ENCODE data around the gene DLGAP1.

Gene DLGAP1

GRCh38 chr18:3875961-3876360 is 579.1 kb downstream of the DLGAP1 start:
- Histone ChIP-seq H3K4me1 (no peaks in the 10 kb centered on the region), H3K4me3 (ENCODE audit: low read depth, low read length) (no peak overlapping the region), H3K27me3 (no peaks in the 10 kb centered on the region), H3K36me3 (no peaks in the 10 kb centered on the region), H3K9me3 (no peaks in the 10 kb centered on the region)
- TF ChIP-seq, protein P1, sequence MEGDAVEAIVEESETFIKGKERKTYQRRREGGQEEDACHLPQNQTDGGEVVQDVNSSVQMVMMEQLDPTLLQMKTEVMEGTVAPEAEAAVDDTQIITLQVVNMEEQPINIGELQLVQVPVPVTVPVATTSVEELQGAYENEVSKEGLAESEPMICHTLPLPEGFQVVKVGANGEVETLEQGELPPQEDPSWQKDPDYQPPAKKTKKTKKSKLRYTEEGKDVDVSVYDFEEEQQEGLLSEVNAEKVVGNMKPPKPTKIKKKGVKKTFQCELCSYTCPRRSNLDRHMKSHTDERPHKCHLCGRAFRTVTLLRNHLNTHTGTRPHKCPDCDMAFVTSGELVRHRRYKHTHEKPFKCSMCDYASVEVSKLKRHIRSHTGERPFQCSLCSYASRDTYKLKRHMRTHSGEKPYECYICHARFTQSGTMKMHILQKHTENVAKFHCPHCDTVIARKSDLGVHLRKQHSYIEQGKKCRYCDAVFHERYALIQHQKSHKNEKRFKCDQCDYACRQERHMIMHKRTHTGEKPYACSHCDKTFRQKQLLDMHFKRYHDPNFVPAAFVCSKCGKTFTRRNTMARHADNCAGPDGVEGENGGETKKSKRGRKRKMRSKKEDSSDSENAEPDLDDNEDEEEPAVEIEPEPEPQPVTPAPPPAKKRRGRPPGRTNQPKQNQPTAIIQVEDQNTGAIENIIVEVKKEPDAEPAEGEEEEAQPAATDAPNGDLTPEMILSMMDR (IDR thresholded peaks at IDR 0.05; ENCODE audit: low read depth, low read length): no peak
- no peak for DNase-seq

DNA sequence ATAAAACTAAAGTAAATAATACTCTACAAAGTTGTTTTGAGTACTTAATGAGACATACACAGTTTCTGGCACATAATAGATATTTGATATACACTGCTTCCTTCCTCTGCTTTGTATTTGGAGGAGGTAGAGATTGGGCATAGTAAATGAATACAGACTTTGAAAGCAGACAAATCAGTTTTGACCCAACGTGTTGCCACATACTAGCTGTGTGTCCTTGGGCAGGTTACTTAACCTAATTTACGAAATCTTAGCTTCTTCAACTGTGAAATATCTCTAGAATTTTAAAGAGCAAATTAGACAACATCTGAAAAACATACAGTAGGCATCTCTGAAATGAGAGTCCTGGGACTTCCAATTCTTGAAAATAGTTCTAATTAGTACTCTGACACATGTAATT is 579.7 kb downstream of the DLGAP1 start:
- TF ChIP-seq, protein P1 (IDR thresholded peaks at IDR 0.05; ENCODE audit: low read depth, low read length): no peak
- H3K9me3 ChIP-seq: no peaks in the 10 kb centered on the region
- H3K4me3 ChIP-seq (ENCODE audit: low read depth, low read length): no peak overlapping the region
- no peaks in the 10 kb centered on the region for H3K4me1 ChIP-seq
- H3K36me3 ChIP-seq: no peaks in the 10 kb centered on the region
- no peak for DNase-seq
- H3K27me3 ChIP-seq: no peaks in the 10 kb centered on the region

DNA sequence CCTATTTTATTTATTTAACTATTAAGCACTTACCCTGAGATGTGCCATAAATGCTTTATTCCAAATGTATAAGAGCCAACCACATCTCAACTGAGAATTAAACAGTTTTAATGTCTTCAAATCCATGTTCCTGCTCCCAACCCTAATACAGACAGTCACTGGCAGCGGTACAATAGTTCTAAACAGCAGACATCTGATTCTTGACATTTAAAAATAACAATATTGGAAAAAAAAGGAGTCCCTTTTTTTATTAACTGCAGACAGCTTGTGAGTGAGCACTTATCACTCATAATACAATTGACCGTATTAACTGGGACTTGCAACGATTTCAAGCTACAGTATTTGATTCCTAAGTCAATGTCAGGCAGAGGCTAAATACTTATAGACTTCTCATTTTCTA is 580.5 kb downstream of the DLGAP1 start:
- Histone ChIP-seq H3K27me3 (no peaks in the 10 kb centered on the region), H3K4me3 (ENCODE audit: low read depth, low read length) (no peak overlapping the region), H3K36me3 (no peaks in the 10 kb centered on the region), H3K9me3 (no peaks in the 10 kb centered on the region), H3K4me1 (no peaks in the 10 kb centered on the region)
- DNase-seq: no peak
- TF ChIP-seq, protein P1 (IDR thresholded peaks at IDR 0.05; ENCODE audit: low read depth, low read length): no peak

DNA sequence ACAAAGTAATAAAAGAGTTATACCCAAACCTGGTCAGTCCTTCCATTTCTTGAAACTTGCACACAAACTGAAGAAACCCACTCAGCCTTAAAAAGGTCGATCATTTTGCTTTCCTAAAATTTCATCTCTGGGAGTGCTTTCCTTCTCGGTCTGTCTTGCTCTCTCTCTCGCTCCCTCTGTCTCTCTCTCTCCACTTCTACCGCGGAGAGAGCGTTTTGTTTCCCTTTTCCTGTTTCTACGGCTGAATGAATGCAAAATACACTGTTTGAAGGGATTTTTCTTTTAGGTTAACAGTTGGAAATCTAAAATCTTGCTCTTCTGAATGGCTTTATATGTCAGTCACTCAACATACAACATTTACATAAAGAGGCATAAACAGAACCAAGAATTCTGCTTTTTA is 581.0 kb downstream of the DLGAP1 start:
- no peak for DNase-seq
- TF ChIP-seq, protein P1 (IDR thresholded peaks at IDR 0.05; ENCODE audit: low read depth, low read length): no peak
- Histone ChIP-seq H3K9me3 (no peaks in the 10 kb centered on the region), H3K27me3 (no peaks in the 10 kb centered on the region), H3K36me3 (no peaks in the 10 kb centered on the region), H3K4me3 (ENCODE audit: low read depth, low read length) (no peak overlapping the region), H3K4me1 (no peaks in the 10 kb centered on the region)

- no peaks in the 10 kb centered on the region for H3K27me3 ChIP-seq
- no peak for DNase-seq
- TF ChIP-seq, protein P1 (IDR thresholded peaks at IDR 0.05; ENCODE audit: low read depth, low read length): no peak
- no peak overlapping the region for H3K4me3 ChIP-seq (ENCODE audit: low read depth, low read length)
- H3K9me3 ChIP-seq: no peaks in the 10 kb centered on the region
- no peaks in the 10 kb centered on the region for H3K36me3 ChIP-seq
- H3K4me1 ChIP-seq: no peaks in the 10 kb centered on the region
These were observed 581.4 kb downstream of the DLGAP1 start for GRCh38 chr18:3873698-3874097.

DNA sequence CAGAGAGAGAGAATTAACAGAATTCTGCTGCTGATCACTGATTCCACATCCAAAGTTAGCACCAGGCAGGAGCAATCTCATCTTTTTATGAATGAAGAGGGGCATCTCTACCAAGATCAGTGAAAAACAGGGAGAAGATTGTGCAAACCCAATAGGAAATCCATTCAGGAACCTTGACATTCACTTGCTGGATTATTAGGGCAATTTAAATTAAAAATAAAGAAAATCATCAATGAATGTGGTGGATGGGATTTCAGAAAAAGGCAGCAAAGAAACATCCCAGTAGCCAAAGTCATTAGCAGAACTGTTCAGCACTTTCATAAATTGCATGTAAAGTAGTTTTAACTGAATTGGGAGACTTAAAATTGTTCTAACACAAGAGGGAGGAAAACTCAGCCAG is 581.9 kb downstream of the DLGAP1 start:
- Histone ChIP-seq H3K4me3 (ENCODE audit: low read depth, low read length) (no peak overlapping the region), H3K4me1 (no peaks in the 10 kb centered on the region), H3K9me3 (no peaks in the 10 kb centered on the region), H3K27me3 (no peaks in the 10 kb centered on the region), H3K36me3 (no peaks in the 10 kb centered on the region)
- TF ChIP-seq, protein P1 (IDR thresholded peaks at IDR 0.05; ENCODE audit: low read depth, low read length): no peak
- no peak for DNase-seq
